ENCODE data around the gene SUSD1. TPM values are rescaled to one million over a fixed set of nuclear protein-coding genes. Genes with fewer than 3 reads are reported as not detected.

Gene SUSD1
- polyA plus RNA-seq, 6 donors from 2014 or later = 5.1 to 19.4 (median 9.1) TPM

DNA sequence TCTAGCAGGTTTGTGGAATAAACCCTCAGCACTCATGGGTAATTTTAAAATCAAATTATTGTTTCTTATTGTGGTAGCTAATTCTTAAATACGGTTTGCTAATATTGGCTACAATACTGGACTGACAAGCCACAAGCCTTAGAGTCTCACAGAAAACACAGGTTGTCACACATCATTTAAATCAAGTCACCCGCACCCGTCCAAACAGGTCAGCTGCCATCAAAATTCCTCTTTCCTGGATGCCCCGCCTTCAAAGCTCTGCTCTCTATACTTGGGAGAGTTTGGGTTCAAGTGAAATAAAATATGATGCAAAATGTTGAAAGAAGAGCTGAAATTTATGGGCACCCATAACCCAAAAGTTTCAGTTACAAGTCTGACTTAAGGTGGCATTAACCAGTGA, 12.3 kb upstream of the SUSD1 start:
- Mint-ChIP-seq H3K27me3 (no peaks in the 10 kb centered on the region), H3K4me1 (no peaks in the 10 kb centered on the region), H3K27ac (no peak overlapping the region), H3K4me3 (no peak overlapping the region), H3K36me3 (no peaks in the 10 kb centered on the region), H3K9me3 (peaks cover 0 to 7% (median 5%) of the 10 kb centered on the region in 7 donors)
- ATAC-seq (ENCODE audit: low read depth in 2 of 2) (no peak), DNase-seq (no peak)

DNA sequence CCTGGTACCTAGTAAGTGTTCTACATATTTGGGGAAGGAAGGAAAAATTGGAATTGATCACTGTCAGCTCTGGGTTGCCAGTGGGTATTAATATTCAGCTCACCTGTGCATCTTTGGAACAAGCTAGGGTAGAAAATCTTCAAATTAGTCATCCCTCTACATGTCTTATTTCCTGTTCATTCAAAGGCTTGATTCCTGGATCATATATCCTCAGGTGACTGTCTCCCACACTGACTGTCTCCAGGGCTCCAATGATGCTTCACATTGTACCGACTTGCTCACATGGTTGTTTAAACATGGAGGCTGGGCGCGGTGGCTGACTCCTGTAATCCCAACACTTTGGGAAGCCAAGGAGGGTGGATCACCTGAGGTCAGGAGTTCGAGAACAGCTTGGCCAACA, 11.6 kb upstream of the SUSD1 start:
- H3K9me3 Mint-ChIP-seq = peaks cover 0 to 7% (median 6%) of the 10 kb centered on the region in 7 donors
- no peaks in the 10 kb centered on the region for H3K27me3 Mint-ChIP-seq
- ATAC-seq (ENCODE audit: low read depth in 2 of 2) (no peak), DNase-seq (no peak)
- H3K4me3 Mint-ChIP-seq = no peak overlapping the region
- no peaks in the 10 kb centered on the region for H3K4me1 Mint-ChIP-seq
- H3K36me3 Mint-ChIP-seq = no peaks in the 10 kb centered on the region
- H3K27ac Mint-ChIP-seq = peak overlapping the region in 1 of 6 donors; percentile 49

DNA sequence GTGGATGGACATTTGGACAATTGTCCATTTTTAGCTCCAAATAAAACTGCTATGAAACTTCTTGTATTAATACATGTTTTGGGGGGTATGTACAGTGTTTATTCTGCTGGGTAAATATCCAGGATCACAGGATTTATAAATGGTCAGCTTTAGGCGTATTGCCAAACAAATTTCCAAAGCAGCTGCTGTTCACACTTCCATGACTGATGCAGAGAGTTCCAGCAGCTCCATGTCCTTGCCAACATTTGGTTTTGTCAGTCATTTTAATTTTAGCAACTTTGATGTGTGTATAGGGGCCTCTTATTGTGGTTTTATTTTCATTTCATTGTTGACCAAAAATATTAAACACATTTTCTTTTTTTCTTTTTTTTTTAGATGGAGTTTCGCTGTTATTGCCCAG, 9.8 kb upstream of the SUSD1 start:
- peaks cover 0 to 7% (median 5%) of the 10 kb centered on the region in 7 donors for H3K9me3 Mint-ChIP-seq
- H3K36me3 Mint-ChIP-seq = no peaks in the 10 kb centered on the region
- ATAC-seq (ENCODE audit: low read depth in 2 of 2) (no peak), DNase-seq (no peak)
- no peaks in the 10 kb centered on the region for H3K27me3 Mint-ChIP-seq
- peaks cover 14 to 15% (median 15%) of the 10 kb centered on the region in 3 donors for H3K4me1 Mint-ChIP-seq
- H3K4me3 Mint-ChIP-seq = no peak overlapping the region
- H3K27ac Mint-ChIP-seq = no peak overlapping the region

DNA sequence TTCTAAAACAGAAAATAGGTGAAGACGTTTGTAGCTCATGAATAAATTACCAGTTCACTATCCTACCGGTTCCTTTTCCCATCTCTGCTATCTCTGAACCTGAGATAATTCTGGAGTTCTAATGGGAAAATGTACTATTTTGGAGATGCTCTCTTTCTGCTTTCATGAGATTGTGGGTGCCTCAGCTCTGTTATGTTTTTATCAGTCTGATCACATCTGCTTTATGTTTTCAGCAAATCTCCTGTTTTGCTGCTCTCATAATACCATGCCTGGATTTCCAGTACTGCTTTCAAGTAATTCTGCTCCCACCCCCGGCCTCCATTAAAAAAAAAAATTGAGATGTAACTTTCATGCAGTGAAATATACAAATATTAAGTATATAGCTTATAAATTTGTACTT, 9.1 kb upstream of the SUSD1 start:
- ATAC-seq (ENCODE audit: low read depth in 2 of 2) (no peak), DNase-seq (no peak)
- Mint-ChIP-seq H3K9me3 (peaks cover 0 to 7% (median 5%) of the 10 kb centered on the region in 7 donors), H3K27ac (no peak overlapping the region), H3K4me1 (peaks cover 14 to 15% (median 15%) of the 10 kb centered on the region in 3 donors), H3K36me3 (no peaks in the 10 kb centered on the region), H3K4me3 (no peak overlapping the region), H3K27me3 (no peaks in the 10 kb centered on the region)

DNA sequence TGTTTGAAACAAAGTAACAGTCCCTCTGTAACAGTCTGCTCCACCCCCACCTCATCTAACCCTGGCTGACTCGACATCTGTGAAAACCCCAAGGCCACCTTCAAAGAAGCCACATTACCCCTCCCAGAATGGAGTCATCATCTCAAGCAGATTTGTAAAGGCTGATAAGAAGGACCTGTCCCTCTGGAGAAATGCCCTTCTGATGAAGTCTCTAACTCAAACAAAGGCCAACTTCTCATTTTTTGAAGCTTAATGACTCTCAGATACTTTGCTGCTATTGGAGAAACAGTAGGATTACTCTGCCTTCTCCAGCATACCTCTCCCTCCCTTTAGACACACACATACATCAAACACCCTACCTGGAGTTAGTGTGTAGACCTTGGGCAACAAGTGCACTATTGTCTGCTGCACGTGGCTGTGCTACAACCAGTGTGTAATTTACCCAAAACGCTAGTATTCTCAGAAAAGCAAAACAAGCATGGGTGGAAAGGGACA, 5.3 kb upstream of the SUSD1 start:
- Mint-ChIP-seq H3K27me3 (no peaks in the 10 kb centered on the region), H3K36me3 (no peaks in the 10 kb centered on the region), H3K4me1 (peaks cover 23 to 28% (median 26%) of the 10 kb centered on the region in 3 donors), H3K9me3 (peaks cover 0 to 7% (median 5%) of the 10 kb centered on the region in 7 donors), H3K4me3 (peak overlapping the region in 1 of 8 donors; percentile 33), H3K27ac (peak overlapping the region in 4 of 6 donors; percentile 58 to 79 (median 65))
- DNase-seq (no peak), ATAC-seq (ENCODE audit: low read depth in 2 of 2) (peak; percentile 16 to 20)

DNA sequence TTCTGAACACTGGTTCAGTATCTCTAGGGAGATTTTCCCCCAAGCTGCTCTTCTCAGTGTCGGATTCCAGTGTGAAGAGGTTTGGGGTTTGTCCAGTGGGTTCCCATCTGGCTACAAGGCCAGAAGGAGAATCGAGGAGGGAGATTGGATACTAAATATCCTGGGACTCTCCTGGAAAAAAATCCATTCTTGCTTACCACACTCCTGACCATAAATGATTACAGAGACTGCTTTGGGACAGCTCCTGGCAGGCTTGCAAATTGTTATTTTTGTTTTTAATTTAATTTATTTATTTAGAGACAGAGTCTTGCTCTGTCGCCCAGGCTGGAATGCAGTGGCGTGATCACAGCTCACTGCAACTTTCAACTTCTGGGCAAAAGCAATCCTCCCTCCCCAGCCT, 4.7 kb upstream of the SUSD1 start:
- Mint-ChIP-seq H3K27me3 (no peaks in the 10 kb centered on the region), H3K9me3 (peaks cover 0 to 7% (median 5%) of the 10 kb centered on the region in 7 donors), H3K36me3 (no peaks in the 10 kb centered on the region), H3K4me1 (peaks cover 26 to 31% (median 28%) of the 10 kb centered on the region in 3 donors), H3K4me3 (no peak overlapping the region), H3K27ac (no peak overlapping the region)
- no peak for ATAC-seq (ENCODE audit: low read depth in 2 of 2)
- DNase-seq = no peak

DNA sequence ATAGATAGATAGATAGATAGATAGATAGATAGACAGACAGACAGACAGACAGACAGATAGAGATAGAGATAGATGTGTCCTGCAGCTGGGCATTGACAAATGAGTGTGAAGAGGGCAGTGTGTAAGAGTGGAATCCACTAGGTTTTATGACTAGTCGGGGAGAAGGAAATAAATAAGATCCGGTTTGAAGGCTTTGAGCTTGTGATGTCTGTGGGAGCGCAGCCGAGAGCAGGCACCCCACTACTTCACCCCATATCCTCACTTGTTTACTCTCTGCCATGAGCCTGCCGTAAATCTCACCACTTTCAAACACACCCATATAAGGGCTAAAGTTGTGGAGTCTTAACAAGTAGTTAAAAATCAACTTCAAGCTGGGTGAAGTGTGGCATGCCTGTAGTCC, 1.4 kb upstream of the SUSD1 start:
- no peaks in the 10 kb centered on the region for H3K36me3 Mint-ChIP-seq
- H3K27me3 Mint-ChIP-seq = no peaks in the 10 kb centered on the region
- H3K9me3 Mint-ChIP-seq = no peaks in the 10 kb centered on the region
- H3K27ac Mint-ChIP-seq = peak overlapping the region in 2 of 6 donors; percentile 25 to 60
- peak overlapping the region in 7 of 8 donors; percentile 25 to 89 (median 75) for H3K4me3 Mint-ChIP-seq
- ATAC-seq (ENCODE audit: low read depth in 2 of 2) = no peak
- no peak for DNase-seq
- peaks cover 37 to 54% (median 44%) of the 10 kb centered on the region in 3 donors for H3K4me1 Mint-ChIP-seq

DNA sequence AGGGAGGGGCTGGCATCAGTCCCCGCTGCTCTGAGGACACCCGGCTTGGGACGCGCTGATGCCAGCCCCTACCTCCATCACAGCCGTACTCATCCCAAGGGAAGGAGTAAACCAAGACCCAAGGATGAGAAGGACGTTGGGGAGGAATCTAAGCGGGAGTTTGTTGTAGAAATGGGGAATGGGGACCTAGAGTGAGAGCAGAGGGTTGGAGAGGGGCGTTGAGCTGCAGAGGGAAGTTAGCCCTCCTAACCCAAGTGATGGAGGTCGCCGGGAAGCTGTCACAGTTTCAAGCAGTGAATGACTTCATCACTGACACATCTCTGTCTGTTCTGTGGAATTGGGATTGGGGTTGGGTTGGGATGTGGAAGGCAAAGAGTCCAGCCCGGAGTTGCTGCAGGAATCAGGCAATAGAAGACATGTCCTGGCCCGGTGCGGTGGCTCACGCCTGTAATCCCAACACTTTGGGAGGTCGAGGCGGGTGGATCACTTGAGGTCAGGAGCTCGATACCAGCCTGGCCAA, 759 bp upstream of the SUSD1 start:
- ATAC-seq (ENCODE audit: low read depth in 2 of 2) (no peak), DNase-seq (no peak)
- no peaks in the 10 kb centered on the region for H3K36me3 Mint-ChIP-seq
- H3K9me3 Mint-ChIP-seq = no peaks in the 10 kb centered on the region
- peak overlapping the region in 5 of 6 donors; percentile 5 to 90 (median 60) for H3K27ac Mint-ChIP-seq
- H3K4me3 Mint-ChIP-seq = peak overlapping the region; percentile 55 to 92 (median 86)
- H3K4me1 Mint-ChIP-seq = peaks cover 35 to 48% (median 43%) of the 10 kb centered on the region in 3 donors
- no peaks in the 10 kb centered on the region for H3K27me3 Mint-ChIP-seq

DNA sequence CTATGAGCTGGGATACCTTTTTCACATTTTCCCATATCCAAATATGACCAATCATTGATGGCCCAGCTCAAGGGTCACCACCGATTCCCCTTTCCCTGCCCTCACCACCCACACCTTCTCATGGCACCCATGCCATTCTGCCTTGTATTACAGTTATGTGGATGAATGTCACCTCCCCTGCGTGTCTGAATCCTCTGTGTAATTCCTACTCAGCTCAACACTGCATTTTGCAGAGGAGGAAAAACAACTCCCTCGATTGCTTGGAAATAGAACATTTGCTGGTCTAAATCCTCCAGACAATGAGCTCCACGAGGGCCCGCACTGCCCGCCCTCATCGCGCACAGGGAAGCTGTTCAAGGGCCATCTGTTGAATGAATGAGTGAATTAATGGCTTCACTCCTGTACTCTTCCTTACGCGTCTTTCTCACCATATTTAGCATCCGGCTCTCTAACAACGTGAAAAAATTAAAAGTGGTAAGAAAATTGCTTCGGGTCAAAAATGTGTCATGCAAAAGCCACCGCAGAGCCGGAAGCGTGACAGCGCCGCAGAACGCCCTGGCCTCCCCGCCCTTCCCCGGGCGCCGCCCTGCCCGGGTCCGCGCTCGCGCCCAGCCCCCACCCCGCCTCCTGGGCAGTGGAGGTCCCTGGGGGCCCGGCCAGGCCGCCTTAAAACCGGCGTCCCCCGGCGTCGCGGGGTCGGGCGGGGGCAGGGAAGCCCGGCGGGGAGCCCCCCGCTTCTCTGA, 704 bp downstream of the SUSD1 start:
- Mint-ChIP-seq H3K27me3 (no peaks in the 10 kb centered on the region), H3K4me3 (peak overlapping the region; percentile 84 to 96 (median 90)), H3K9me3 (no peaks in the 10 kb centered on the region), H3K4me1 (peaks cover 40 to 53% (median 44%) of the 10 kb centered on the region in 3 donors), H3K27ac (peak overlapping the region; percentile 79 to 94 (median 87)), H3K36me3 (no peaks in the 10 kb centered on the region)
- ATAC-seq (ENCODE audit: low read depth in 2 of 2) (peak; percentile 79 to 81), DNase-seq (peak; percentile 66)

DNA sequence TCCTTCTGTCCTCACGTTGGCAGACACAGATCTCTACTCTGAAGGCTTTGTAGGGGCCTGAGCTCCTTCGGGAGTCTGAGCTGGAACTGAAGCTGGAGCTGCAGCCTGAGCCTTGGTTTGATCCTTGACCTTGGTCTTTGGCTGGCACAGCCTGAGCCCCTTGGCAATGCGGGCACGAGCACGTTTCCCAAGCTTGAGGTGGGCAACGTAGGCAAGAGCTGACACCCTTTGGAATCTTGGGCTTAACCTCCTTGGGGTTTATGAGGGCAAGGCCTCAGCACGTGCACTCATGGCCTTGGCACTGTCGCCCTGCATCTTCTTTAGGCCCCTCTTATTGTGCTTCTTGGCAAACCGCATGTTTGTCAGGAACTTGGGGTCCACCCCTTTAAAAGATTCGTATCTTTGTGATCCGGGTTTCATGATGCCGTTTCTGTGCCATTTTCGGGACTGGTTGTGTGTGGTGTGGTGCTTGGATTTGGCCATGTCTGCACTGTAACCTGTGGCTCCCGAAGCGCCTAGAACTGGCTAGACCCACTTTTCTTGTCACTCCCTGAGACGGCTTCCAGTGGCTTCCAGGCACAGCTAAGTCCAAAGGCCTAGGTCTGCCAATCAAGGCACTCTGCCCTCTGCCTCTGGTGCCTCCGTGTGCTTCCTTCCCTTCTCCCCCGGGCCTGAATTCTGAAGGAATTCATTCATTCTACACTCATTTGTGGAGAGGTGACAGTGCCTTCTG, 1.4 kb downstream of the SUSD1 start:
- Mint-ChIP-seq H3K27ac (peak overlapping the region in 5 of 6 donors; percentile 79 to 94 (median 90)), H3K4me1 (peaks cover 46 to 60% (median 50%) of the 10 kb centered on the region in 3 donors), H3K4me3 (peak overlapping the region; percentile 84 to 96 (median 90)), H3K36me3 (no peaks in the 10 kb centered on the region), H3K27me3 (no peaks in the 10 kb centered on the region), H3K9me3 (no peaks in the 10 kb centered on the region)
- no peak for ATAC-seq (ENCODE audit: low read depth in 2 of 2)
- DNase-seq = no peak

DNA sequence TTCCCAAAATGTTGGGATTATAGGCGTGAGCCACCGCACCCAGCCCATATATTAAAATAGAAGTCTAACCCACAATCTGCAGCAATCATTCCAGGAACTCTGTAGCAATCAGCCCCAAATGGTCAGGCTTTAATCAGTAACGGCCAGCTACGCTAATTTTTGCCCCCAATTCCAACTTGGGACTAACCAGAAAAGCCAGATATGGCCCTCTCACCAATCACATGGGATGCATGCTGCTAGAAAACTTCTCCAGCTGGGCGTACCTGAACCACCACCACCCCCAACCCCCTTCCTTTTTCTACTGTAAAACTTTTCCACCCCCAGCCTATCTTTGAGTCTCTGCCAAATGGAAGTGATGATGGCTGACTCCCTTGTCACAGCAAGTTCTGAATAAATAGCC, 4.1 kb downstream of the SUSD1 start:
- ATAC-seq (ENCODE audit: low read depth in 2 of 2) (no peak), DNase-seq (no peak)
- Mint-ChIP-seq H3K4me1 (peaks cover 50 to 63% (median 53%) of the 10 kb centered on the region in 3 donors), H3K36me3 (no peaks in the 10 kb centered on the region), H3K4me3 (peak overlapping the region in 1 of 8 donors; percentile 62), H3K9me3 (no peaks in the 10 kb centered on the region), H3K27me3 (no peaks in the 10 kb centered on the region), H3K27ac (no peak overlapping the region)

DNA sequence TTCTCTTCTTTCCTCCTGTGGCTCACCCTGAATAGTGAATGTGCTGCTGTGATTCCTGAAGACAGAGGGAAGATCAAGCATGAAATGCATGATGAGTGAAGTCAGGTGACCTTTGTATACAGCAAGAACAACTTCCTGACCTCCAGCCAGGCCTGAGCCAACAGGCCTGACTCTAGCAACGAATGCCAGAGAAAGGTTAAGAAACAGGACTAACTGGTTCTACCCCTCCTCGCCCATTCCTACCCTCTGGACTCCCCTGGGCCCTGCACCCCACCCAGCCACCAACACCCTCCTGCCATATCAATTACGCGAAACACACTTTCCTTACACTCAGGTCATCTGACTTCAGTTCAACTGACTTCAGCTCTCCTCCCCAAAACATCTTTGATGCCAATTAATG, 4.9 kb downstream of the SUSD1 start:
- peaks cover 46 to 62% (median 48%) of the 10 kb centered on the region in 3 donors for H3K4me1 Mint-ChIP-seq
- no peaks in the 10 kb centered on the region for H3K36me3 Mint-ChIP-seq
- H3K27ac Mint-ChIP-seq = peak overlapping the region in 1 of 6 donors; percentile 81

DNA sequence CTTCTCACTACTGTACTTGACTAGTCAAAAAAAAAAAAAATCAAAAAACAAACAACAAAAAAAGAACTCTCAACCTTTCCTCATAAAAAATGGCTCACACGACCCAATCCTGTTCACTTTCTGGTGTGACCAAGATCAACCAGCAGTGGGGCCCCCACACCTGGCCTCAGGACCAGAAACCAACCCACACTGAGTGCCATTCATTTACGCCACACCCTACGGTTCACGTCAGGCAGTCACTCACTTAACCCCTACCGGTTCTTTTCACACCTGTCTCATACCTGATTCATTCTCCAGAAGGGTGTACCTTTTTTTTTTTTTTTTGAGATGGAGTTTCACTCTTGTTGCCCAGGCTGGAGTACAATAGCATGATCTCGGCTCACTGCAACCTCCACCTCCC, 5.7 kb downstream of the SUSD1 start:
- no peaks in the 10 kb centered on the region for H3K36me3 Mint-ChIP-seq
- ATAC-seq (ENCODE audit: low read depth in 2 of 2) (no peak), DNase-seq (no peak)
- H3K27ac Mint-ChIP-seq = peak overlapping the region in 5 of 6 donors; percentile 26 to 93 (median 80)
- H3K27me3 Mint-ChIP-seq = no peaks in the 10 kb centered on the region
- no peak overlapping the region for H3K4me3 Mint-ChIP-seq
- H3K9me3 Mint-ChIP-seq = no peaks in the 10 kb centered on the region
- peaks cover 42 to 58% (median 46%) of the 10 kb centered on the region in 3 donors for H3K4me1 Mint-ChIP-seq

More for the DNA sequence above, 4.9 kb downstream of the SUSD1 start:
- DNase-seq (no peak), ATAC-seq (ENCODE audit: low read depth in 2 of 2) (no peak)
- peak overlapping the region in 4 of 8 donors; percentile 0 to 62 (median 32) for H3K4me3 Mint-ChIP-seq
- H3K27me3 Mint-ChIP-seq = no peaks in the 10 kb centered on the region
- H3K9me3 Mint-ChIP-seq = no peaks in the 10 kb centered on the region
